Cortex of kidney (tissue), 1 donor: ENCODE data around the gene IQGAP2.
"Not testable (repeated sequence)": the region's sequence is repeated elsewhere in the genome, so short reads cannot be mapped to it uniquely, and the experiment has no call there.

Source experiments
- DNase-seq: peaks from one replicate; lab custom pipeline; 2025; lab: John Stamatoyannopoulos, UW

IQGAP2 gene

DNA sequence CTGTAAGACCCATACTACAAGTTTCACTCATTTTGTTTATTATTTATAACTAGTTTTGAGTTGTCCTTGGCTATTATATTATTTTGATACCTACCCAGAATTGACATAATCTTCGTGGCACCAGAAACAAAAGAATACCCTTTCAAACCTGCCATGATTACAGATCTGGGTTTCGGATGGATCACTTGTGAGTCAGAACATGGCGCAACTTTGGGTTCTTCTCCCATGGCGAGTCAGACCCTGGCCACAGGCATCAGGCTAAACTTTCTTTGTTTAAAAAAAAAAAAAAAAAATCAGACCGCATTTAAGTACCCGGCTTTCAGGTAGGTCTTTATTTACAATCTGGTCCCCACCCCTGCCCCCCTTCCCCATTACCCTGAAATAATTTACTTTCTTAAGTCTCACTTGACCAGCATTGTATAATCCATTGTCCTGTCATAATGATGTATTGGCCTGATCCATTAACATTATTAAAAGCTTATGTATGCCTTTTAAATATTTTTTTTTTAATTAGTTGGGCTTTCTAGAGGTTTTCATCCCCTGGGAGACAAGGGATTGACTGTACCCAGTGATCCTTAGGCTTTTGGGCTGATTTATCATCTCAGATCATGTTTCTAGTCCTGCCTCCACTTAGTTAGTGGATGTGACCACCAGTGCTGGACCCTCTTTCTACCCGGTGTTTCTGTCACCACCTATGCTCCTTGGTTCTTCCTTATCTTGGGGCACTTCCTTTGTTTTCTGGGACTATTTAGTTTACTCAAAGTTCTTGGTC is 176.3 kb downstream of the IQGAP2 start:
- no peak for DNase-seq

DNA sequence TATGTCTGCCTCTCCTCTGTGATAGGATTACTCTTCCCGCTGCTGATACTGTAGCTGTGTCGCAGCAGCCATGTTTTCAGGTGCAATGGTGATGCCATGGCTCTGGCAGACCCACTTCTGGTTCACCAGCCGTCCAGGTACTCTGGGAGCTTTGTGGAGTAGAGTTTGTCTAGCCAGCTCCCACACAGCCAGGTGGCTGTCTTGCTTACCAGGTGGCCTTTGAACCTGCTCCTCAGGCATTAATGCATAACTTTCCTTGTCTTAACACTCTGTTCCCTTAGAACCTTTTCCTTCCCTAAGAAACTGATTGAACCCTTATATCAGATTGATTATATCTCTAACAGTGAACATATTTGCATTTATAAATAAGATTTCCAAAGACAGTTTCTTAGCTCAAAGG is 177.9 kb downstream of the IQGAP2 start:
- DNase-seq = no peak

DNA sequence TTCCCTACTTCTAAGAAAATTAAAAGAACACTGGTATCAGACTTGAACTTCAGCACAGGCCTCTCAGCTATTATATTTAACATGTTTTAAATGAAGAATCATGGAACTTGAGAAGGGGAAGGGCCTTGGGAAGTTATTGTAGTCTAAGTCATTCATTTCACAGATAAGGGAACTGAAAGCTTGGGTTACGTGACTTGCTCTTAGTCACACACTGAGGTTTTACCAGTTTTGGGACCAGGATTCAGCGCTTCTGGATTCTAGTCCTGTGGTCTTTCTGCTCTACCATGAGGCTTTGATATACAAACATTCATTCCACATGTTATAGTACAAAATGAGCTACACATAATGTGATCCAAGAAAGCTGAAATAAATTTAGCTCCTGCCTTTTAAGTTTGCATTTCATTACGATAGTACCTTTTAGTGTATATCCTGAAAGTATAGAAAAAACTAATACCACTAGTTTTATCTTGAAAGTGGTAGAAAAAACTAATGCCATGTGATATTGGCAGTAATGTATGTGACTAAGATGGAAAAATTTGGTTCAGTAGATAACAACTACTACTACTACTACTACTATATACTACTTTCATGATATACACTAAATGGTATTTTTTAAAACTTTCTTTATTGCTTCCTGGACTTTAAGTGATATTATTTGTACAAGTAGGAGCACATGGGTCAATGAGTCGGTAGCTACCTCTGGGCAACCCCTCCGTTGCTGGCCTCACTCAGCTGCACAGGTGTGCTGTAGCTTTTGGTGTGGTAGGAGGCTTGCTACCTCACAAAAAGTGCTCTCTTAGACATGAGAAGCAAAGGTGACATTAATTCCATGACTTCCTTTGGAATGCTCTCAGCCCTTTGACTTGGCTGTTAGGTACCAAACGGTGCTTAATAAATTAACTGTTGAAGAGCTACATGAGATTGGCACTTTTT is 179.4 kb downstream of the IQGAP2 start:
- no peak for DNase-seq

DNA sequence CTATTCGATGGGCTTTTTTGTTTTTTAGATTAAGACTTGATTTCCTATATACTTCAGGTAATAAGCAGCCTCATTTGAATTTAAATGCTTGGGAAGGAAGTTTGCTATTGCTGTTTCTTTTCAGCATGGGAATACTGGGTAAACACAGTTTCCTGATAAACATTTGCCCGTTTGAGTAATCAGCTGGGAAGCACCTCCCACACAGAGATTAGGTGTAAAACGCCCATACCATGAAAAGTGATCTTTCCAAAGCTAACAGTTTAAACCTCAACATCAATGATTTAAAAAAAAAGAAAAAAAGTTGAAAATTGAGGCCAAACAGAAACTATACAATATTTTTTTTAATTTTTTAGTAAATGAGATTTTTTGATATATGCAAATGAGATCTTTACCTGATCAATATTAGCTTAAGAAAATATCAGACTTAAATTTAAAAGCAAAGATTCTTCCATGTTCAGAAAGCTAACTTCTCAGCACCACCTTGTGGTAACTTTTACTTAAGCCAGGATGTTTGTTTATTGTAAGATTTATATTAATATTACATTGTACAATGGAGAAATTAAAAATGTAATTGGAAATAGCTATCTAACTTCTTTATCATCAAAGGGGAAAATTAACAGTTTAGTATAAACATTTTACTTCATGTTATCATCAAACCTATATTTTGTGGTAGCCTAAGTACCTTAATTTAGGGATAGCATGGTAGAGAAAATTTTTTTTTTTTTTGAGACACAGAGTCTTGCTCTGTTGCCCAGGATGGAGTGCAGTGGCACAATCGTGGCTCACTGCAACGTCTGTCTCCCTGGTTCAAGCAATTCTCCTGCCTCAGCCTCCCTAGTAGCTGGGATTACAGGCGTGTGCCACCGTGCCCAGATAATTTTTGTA is 180.3 kb downstream of the IQGAP2 start:
- no peak for DNase-seq

DNA sequence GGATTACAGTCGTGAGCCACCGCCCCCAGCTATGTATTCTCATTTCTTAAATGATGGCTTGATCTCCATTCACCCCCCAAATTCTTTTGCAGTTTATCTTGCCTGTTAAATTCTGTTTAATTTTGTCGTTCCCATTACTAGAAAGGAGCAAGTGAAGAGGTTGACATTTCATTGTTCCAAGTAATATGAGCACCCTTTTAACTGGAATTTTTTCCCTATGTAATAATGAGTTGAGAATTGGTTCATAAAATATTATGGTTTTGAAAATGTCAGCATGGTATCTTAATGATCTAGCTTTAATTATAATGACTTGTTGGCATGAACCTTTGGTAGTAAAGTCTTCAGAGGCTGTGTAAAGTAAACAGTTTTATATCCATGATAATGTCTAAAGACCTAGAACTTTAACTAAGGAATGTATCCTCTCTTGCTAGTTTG is 182.7 kb downstream of the IQGAP2 start:
- DNase-seq = no peak

DNA sequence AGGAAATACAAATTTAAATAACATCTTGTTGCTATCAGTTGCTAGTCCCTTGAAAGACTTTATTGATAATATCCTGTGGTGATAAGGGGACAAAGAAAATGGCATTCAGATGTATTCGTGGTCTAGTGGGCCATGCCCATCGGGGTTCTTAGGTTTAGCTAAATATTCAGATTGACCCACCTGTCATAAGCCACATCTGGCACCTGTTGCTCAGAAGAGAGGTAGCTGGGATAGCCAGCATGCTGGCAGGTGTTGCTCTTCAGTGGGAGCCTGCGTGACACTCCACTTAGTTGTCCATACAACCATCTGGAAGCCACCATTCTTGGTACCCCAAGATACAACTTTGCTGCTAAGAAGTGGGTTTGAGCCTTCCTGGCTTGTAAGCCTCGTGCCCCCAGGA is 183.4 kb downstream of the IQGAP2 start:
- DNase-seq = no peak

DNA sequence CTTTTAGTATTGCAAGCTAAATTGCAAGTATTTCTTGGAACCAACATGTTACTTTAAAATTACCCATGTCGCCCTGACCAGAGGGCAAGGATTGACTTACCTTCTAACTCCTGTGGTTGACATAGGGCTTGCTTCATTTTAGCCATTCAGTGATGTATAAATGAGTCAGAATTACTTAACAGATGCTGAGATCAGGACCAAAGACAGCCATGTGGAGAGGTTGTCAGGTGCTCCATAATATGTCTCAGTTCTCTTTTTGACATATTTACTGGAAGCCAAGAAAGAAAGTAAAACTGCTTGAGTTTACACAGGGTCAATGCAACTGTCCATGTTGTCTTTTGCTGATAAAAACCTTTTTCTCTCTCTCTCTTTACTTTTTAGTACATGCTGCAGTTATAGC is 186.9 kb downstream of the IQGAP2 start:
- DNase-seq = no peak

DNA sequence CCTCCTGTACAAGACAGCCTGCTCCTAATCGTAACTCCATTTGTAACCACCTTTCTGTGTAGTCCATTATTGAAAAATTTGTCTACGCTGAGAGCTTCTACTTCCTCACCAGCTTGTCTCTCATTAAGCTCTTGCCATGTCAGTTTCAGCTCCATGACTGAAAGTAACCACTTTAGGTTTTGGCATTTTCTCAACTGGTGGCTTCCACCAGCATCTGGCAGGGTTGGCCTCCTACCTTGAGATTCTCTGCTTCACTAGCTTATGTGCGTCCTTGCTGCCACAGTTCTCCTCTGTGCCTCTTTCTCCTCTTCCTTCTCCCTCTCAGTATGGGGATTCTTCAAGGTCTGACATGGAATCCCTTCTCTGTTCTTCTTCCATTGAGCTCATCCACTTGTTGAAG is 188.3 kb downstream of the IQGAP2 start:
- no peak for DNase-seq

DNA sequence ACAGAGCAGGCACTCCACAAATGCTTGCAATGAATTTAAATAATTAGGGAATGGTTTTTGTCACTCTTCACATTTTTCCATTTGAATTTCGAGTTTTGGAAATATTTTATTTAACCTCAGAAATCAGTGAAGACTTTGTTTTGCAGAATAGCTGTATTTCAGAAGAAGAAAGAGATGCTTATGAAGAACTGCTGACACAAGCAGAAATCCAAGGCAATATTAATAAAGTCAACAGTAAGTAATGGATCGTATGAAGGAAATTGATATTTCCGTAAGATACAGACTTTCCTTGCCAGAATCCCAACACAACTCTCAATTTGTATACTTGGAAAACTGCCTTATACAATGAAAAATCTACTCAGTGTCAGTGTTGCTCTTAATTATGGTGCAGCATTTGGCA is 189.6 kb downstream of the IQGAP2 start:
- DNase-seq = no peak

DNA sequence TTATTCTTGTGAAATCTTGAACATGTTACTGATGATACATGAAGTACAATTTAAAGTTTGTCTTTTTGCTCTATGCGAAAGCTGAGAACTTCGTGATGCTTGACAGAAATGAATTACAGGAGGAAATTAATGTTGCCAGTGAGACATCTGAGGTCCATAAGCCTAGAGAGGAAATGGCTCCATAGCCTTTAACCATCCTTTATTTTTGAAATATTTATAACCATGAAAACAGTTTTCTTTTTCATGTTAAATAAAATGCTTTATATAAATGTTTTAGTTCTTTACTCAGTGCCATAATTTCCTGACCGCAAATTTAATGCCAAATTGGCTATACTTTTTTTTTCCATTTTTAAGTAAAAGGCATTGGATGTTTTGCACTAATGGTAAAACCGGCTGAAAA is 191.0 kb downstream of the IQGAP2 start:
- no peak for DNase-seq

DNA sequence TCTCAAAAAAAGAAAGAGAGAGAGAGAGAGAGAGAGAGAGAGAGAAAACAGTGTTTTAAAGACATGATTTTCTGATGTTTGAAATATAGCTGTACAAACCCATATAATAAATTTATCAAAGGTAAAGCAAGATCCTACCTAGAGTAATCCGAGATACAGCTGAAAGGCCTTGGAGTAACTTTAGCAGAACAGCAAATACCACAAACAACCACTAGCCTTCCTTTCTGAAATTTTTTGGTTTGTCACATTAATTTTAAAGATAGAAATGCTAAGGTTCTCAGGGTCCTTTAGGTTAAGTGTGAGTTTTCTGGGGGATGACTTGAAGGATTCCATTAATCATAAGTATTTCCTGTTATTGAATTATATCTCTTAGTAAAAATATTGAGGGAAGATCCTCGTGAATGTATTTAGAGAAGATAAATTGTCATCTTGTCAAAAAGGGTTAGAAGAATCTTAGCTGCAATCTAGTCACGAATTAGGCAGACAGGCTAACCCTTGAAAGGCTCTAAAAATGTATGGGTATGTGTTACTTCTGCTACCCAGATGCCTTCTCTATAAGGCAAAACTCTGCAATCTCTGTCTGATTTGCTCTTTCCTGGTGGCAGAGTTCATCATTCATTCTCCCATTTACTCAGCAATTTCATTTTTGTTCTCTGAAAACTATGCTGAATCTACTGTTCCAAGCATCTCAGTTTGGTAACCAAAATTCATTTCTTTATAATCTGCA is 192.8 kb downstream of the IQGAP2 start:
- DNase-seq = no peak

DNA sequence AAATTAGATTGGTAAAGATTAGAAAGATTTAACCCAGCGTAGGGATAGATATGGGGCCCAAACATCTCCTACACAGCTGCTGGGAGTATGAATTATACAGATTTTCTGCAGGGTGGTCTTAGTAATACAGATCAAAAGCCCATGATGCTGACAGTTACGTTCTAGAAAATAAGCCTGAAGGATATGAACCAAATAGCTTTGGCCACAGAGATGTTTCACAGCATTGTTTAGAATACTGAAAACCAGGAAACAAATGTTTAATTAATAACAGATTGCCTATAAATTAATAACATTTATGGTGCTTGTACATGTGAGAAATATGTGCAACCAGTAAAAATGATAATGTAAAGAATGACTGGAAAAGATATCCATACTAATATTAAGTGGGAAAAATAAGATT is 195.4 kb downstream of the IQGAP2 start:
- DNase-seq = no peak

DNA sequence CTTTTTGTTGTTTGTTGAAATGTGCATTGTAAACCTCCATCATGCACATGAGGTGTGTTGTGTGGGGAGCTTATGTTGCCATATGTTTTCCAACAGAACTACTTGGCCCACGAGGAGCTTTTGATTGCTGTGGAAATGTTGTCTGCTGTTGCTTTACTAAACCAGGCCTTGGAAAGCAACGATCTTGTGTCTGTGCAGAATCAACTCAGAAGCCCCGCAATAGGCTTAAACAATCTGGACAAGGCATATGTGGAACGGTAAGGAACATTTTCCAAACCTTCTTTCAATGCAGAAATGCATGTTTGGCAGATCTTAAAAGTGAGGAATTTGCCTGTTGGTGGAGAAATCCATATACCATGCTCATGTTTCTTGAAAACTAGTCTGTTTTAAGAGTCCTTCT is 197.6 kb downstream of the IQGAP2 start:
- no peak for DNase-seq

DNA sequence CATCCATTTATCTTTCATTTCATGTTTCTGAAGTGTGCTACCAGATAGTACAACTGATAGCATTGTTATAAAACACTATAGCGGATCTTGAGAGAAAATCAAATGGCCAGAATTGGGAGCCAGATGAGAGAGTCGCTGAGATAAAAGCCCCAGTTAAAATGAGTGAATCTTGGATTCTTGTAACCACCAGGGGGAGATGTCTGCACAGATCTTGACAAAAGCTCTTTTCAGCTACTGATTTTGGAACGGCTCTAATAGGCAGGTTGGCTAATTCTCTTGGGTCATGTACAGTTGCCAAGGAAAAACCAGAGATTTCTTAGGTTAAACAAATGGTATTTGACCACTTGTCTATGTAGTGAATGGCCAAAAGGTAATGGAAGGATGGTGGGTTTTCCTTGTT is 198.4 kb downstream of the IQGAP2 start:
- no peak for DNase-seq

DNA sequence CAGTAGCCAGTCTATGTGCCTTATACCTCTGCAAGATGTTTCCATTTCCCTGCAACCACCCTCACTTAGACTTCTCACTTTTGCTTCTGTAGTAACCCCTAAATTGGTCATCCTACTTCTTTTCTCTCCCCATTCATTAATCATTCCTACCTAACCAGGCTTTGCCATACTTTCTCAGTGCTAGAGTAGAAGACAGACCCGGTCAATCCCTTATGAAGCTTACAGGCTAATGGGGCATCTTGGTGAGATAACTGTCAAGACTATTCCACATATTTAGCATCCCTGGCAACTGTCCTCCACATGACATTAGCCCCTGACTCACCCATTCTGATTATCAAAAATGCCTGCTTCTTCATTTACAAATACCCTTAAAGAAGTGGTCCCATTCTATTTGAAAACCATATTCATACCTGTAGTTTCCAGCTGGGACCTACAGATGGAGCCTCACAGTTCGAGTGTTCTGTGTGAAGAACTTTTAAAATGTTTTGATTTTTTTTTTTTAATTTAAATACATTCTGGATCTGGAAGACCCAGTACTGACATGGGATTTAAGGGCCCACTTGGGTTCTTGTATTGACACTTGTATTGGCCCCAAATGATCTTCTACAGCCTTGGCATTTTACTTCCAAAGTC is 199.1 kb downstream of the IQGAP2 start:
- no peak for DNase-seq

DNA sequence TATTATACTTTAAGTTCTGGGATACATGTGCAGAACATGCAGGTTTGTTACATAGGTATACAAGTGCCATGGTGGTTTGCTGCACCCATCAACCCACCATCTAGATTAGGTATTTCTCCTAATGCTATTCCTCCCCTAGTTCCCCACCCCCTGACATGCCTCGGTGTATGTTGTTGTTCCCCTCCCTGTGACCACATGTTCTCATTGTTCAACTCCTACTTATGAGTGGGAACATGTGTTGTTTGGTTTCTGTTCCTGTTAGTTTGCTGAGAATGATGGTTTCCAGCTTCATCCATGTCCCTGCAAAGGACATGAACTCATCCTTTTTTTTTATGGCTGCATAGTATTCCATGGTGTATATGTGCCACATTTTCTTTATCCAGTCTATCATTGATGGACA is 200.9 kb downstream of the IQGAP2 start:
- not testable (repeated sequence) for DNase-seq

DNA sequence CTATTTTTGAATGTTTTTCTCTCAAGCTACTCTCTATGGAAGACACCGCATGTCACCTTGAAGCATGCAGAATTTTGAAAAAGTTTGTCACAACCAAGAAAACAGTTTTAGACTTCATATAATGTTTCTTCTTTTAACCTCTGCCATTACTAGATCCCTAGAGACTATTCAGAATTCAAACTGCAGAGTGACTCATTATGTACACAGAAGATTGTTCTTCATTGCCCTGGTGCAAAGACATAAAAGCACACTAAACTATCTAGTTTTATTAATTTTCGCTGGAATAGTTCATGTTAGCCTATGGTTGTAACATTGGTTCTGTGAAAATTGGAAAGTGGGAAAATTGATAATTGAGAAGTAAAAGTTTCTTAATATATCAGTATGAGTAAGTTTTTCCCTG is 201.8 kb downstream of the IQGAP2 start:
- no peak for DNase-seq

DNA sequence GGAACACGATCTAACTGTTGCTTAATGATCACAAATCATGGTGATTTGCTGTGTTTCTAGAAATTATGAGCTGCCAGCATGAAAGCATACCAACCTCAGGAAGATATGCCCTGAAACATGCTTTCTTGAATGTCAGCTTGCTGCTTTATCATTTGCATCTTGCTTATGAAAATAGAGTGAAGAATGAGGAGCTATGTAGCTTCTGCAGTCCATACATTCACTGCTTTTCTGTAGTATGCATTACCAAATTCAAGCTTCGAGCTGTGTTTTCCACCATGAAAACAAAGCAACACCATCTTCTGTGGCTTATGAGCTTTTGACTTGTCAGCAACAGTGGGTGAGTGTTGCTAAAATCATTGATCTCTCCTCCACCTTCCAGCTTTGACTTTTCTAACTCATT is 203.6 kb downstream of the IQGAP2 start:
- DNase-seq = no peak

DNA sequence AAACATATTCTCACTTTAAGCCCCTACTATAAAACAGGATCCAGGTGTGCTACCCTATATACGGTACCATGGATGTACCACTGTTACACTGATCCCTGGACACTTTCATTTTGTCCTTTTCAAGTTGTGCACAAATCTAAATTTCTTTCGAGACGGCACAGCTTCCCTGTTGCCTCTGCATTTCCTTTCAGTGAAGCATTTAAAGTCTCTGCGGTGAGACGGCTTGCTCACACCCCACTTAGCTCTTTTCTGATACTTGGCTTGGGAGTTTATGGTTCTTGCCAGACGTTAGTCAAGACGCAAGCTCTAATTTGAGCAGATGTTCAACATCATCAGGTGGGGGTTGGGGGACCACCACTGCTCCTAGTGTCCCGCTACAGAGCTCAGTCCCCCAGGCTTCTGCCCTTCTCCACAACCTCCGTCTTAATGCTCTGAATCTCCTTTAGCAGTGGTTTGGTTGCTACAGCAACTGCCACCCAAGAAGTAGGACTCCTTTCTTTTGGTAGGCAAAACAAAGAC is 204.3 kb downstream of the IQGAP2 start:
- DNase-seq = no peak

DNA sequence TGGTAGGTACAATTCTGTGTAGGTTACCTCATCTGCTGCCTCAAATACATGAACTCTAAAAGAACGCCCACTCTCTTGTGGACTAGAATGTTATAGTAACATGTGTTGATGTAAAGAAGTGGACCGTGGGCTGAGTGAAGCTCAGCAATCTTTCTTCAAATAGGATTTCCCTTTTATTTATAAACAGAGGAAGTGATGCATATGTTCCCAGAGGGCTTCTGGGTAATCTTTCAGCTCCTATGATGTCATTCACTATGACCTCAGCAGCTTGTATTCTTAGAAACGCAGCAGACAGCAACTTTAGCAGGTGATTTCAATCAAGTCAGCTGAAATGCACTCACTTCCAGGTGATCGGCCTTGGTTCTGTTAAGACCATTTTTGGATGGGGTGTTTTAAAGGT is 205.7 kb downstream of the IQGAP2 start:
- no peak for DNase-seq

DNA sequence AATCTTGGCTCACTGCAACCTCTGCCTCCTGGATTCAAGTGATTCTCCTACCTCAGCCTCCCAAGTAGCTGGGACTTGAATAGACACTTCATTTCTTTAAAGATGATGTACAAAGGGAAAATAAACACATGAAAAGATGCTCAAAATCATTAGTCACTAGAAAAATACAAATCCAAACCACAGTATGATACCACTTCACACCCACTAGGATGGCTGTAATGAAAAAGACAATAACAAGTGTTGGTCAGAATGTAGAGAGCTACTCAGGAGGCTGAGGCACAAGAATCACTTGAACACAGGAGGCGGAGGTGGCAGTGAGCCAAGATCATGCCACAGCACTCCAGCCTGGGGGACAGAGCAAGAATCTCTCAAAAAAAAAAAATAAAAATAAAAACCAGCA is 207.1 kb downstream of the IQGAP2 start:
- no peak for DNase-seq
